Measurements from ENCODE around the gene P2RY14.

P2RY14 gene

GRCh38 chr3:151301787-151302186 lies 23.4 kb upstream of the P2RY14 start:
- no peak for DNase-seq (ENCODE audit: low read depth, low spot score)

- no peak for DNase-seq (ENCODE audit: low read depth, low spot score)
These were observed 22.2 kb upstream of the P2RY14 start for GRCh38 chr3:151300539-151300938.

GRCh38 chr3:151299006-151299405 lies 20.7 kb upstream of the P2RY14 start:
- no peak for DNase-seq (ENCODE audit: low read depth, low spot score)

GRCh38 chr3:151297429-151297828 lies 19.1 kb upstream of the P2RY14 start:
- no peak for DNase-seq (ENCODE audit: low read depth, low spot score)

GRCh38 chr3:151296226-151296625 lies 17.9 kb upstream of the P2RY14 start:
- DNase-seq (ENCODE audit: low read depth, low spot score): no peak

GRCh38 chr3:151293127-151293526 lies 14.8 kb upstream of the P2RY14 start:
- no peak for DNase-seq (ENCODE audit: low read depth, low spot score)

GRCh38 chr3:151290673-151291072 lies 12.3 kb upstream of the P2RY14 start:
- DNase-seq (ENCODE audit: low read depth, low spot score): peak; percentile 54

GRCh38 chr3:151289445-151289844 lies 11.1 kb upstream of the P2RY14 start:
- no peak for DNase-seq (ENCODE audit: low read depth, low spot score)

- DNase-seq (ENCODE audit: low read depth, low spot score): no peak
These were observed 7.6 kb upstream of the P2RY14 start for GRCh38 chr3:151285940-151286339.

GRCh38 chr3:151283907-151284461 lies 5.6 kb upstream of the P2RY14 start:
- peak; percentile 72 for DNase-seq (ENCODE audit: low read depth, low spot score)

- no peak for DNase-seq (ENCODE audit: low read depth, low spot score)
These were observed 5.0 kb upstream of the P2RY14 start for GRCh38 chr3:151283387-151283786.

GRCh38 chr3:151282921-151283320 lies 4.6 kb upstream of the P2RY14 start:
- peak; percentile 70 for DNase-seq (ENCODE audit: low read depth, low spot score)

GRCh38 chr3:151281671-151282324 lies 3.5 kb upstream of the P2RY14 start:
- no peak for DNase-seq (ENCODE audit: low read depth, low spot score)

- no peak for DNase-seq (ENCODE audit: low read depth, low spot score)
These were observed 1.7 kb downstream of the P2RY14 start for GRCh38 chr3:151276687-151277042.

- DNase-seq (ENCODE audit: low read depth, low spot score): no peak
These were observed 2.2 kb downstream of the P2RY14 start for GRCh38 chr3:151276038-151276686.

GRCh38 chr3:151275091-151275490 lies 3.3 kb downstream of the P2RY14 start:
- DNase-seq (ENCODE audit: low read depth, low spot score): no peak

GRCh38 chr3:151269631-151270030 lies 8.7 kb downstream of the P2RY14 start:
- no peak for DNase-seq (ENCODE audit: low read depth, low spot score)

GRCh38 chr3:151268267-151269235 lies 9.8 kb downstream of the P2RY14 start:
- no peak for DNase-seq (ENCODE audit: low read depth, low spot score)

- DNase-seq (ENCODE audit: low read depth, low spot score): no peak
These were observed 11.3 kb downstream of the P2RY14 start for GRCh38 chr3:151267066-151267465.

GRCh38 chr3:151265866-151266265 lies 12.5 kb downstream of the P2RY14 start:
- DNase-seq (ENCODE audit: low read depth, low spot score): peak; percentile 23

GRCh38 chr3:151265166-151265565 lies 13.2 kb downstream of the P2RY14 start:
- no peak for DNase-seq (ENCODE audit: low read depth, low spot score)

- DNase-seq (ENCODE audit: low read depth, low spot score): no peak
These were observed 13.7 kb downstream of the P2RY14 start for GRCh38 chr3:151264605-151265004.
